Measurements from ENCODE around the gene FAM174B.

- TF ChIP-seq YY1 (IDR thresholded peaks at IDR 0.05) (no peak), SP1 (IDR thresholded peaks at IDR 0.05) (no peak), CTCF (IDR thresholded peaks at IDR 0.05; ENCODE audit: low read depth, low read length, missing input control) (no peak)
Measured at GRCh38 chr15:92606126-92606835, 49.3 kb downstream of the FAM174B start.

Measured in liver (tissue), 3 donors.